ENCODE results near the gene CDKL5.

The CDKL5 gene

DNA sequence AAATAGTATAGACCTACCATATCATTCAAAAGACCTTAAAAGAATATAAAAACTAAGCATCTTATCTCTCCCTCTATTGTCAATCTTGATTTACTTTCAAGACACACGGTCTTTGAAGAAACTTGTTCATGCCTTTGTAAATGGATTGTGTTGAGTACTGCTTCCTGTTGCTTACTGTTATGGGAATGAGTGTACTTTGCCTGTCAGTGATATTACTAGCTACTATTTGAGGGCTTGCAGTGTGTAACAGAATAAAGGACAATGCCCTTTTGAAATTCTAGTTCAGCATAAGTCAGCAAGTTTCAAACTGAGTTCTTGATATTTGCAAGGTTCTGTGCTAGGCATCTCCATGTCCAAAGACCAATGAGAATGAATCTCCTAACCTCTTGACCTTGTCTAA, 36.0 kb downstream of the CDKL5 start:
- no peak for DNase-seq

DNA sequence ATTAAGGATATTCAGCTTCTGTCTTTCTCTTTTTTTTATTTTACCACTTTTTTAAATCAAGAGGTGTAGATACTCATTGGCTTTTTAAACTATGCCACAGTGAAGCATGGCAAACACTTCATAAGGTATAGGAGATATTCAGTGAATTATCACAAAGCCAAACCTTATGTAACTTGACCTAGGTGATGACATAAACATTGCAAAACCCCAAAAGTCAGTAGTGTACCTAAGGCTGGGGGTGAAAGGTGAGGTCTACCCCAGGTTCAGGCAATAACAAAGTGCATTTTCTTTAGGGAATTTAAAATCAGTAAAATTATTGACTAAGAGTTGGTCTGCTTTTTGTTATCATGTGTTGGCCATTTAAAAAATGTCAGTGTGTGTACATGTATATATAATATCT, 39.1 kb downstream of the CDKL5 start:
- no peak for DNase-seq

DNA sequence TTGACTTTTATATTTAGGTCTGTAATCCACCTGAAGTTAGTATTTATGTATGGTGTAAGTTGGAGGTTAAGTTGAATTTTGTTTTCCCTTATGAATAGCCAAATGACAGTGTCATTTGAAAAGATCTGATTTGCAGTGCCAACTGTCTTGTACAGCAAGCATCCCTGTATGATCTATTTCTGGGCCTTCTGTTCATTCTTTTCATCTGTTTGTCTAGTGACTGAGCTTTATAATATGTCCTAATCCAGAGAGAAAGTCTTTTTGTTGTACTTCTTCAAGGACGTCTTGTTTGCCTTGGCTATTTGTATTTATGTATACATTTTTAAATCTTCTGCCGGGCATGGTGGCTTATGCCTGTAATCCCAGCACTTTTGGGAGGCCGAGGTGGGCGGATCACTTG, 39.6 kb downstream of the CDKL5 start:
- DNase-seq: no peak

DNA sequence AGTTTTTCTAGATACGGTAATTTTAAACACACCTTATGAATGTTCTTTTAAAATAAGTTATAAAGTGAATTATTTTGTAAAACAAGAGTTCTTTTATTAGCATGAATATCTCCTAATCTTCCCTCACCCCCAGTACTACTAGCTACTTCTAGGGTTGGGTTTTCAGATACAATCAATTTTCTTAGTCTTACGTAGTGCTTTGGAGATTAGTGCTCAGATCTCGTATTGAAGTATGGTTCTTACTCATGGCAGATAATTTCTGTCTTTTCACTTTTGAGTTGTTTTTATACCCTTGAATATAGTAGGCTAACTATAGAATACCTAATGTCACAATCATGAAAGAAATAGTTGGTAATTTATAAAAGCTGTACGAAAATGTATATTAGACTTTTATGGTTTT, 43.2 kb downstream of the CDKL5 start:
- no peak for DNase-seq

DNA sequence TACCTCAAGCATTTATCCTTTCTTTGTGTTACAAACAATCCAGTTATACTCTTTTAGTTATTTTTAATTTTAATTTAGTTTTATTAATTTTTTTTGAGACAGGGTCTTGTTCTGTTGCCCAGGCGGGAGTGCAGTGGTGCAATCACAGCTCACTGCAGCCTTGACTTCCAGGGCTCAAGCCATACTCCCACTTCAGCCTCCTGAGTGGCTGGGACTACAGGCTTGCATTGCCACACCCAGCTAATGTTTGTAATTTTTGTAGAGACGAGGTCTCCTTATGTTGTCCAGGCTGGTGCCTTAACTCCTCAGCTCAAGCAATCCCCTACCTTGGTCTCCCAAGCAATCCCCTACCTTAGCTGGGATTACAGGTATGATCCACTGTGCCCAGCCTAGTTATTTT, 45.9 kb downstream of the CDKL5 start:
- no peak for DNase-seq

DNA sequence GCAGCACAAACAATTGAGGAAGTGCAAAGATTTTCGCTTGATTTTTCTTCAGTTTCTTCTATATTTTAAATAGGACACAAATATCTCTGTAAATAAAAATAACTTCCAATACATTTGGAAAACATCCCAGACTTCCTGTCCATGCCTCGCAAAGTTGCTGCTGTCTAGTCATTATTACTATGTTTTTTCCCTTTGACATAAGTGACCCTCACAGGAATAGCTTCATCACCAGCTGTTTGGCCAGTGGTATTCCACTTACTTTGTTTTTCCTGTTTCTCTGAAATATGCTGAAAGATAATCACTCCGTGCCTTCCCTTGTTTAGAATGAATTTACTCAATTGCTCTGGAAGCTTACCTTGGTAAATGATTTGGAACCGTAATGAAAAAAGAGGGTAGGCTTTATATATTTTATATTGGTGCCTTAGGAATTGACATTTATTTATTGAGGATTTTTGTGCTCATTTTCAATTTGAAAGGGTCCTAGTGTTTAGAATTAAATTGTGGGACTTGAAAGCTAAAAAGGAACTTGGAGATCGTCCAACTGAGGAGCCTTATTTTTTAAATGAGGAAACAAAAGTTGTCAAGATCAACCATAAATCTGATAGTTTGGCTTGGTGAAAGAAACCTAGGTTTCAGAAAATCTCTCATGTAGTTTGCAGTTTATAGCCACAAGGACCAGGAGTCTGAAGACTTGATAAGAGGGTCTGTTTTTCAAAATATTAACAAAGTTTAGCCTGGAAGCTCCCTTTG, 65.6 kb downstream of the CDKL5 start:
- DNase-seq: no peak

DNA sequence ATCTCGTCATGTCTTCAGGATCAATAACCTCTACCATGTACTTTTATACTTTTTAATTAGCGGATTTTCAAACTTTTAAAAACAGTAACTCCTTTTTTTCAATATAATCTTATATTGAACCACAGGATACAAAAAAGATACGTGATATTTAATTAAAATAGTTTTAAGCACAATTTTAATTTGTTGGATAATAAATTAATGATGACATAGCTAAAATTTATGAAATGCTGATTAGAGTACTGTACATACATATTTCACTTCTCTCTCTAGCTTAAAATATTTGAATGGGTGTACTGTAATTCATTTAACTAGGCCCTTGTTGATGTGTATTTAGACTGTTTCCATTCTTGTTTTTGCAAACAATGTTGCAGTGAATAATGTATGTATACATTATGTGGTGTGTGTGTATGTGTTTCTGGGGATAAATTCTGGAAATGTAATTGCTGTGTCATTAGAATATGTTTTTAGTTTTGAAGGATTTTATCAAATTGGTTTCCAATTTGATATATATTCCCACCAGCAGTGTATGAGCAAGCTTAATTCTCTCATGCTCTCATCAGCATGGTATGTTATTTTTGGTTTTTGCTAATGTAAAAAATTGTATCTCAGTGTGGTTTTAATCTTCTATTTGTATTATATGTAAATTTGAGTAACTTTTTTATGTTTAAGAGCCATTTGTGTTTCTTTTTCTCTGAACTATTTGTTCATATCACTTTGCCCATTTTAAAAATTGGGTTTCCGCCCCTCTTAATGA, 66.4 kb downstream of the CDKL5 start:
- no peak for DNase-seq

DNA sequence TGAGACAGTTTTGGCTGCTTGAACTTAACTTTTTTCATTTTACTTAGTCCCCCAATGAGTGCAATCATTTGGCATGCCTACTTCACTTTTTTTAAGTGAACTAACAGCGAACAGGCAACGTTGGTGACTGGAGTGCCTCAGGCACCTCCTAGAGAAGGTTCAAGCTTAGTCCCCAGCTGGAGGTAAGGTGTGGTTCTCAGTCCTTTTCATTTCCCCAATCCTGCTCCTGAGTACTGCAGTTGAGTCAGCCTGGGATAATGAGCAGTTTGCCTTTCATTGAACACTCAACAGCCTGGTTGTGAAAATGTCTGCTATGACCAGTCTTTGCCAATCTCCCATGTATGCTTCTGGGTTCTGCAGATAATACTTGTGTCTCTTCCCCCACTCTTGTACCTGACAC, 109.5 kb downstream of the CDKL5 start:
- no peak for DNase-seq

DNA sequence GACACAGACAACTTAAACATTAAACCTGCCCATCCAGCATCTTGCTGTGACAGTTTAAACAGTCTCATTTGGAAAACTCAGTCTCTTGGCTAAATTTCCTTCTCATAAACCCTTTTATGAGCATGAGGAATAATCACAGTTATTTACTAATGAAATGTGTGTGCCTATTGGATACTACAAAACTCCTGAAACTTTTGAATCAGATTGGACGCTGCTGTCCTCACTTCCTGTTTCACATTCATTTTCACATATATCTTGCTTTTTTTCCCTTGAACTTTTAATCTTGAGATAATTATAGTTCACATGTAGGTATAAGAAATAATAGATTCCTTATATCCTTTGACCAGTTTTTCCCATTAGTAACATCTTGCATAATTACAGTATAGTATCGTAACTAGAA, 111.7 kb downstream of the CDKL5 start:
- DNase-seq: no peak

DNA sequence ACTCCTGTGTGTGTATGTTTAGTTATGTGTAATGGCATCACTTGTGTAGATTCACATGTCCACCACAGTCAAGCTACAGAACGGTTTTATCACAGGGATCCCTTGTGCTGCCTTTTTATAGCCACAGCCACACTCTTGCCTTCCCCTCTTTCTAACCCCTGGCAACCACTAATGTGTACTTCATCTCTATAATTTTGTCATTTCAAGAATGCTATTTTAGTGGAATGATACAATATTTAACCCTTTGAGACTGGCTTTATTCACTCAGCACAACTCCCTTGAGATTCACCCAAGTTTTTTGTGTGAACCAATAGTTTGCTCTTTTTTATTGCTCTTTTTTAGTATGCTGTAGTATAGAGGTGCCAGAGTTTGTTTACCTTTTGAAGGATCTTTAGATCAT, 112.1 kb downstream of the CDKL5 start:
- no peak for DNase-seq

DNA sequence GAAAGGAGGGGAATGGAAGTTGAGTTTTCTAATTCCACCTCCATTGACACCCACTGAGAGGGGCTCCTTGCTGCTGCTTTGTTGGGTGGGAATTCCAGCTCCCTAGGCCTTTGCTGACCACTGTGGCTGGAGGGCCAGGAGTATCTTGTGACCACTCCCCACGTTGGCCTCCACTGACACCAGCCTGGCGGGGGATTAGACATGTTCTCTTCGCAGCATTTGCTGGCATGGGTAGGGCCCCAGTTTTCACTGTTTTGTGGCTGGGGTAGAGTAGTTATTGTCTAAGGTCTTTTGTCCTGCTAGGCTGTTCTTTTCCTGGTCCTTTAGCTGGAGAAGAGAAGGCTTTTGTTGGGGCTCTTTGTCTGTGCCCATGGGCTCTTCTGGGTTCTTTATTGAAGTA, 116.7 kb downstream of the CDKL5 start:
- no peak for DNase-seq

DNA sequence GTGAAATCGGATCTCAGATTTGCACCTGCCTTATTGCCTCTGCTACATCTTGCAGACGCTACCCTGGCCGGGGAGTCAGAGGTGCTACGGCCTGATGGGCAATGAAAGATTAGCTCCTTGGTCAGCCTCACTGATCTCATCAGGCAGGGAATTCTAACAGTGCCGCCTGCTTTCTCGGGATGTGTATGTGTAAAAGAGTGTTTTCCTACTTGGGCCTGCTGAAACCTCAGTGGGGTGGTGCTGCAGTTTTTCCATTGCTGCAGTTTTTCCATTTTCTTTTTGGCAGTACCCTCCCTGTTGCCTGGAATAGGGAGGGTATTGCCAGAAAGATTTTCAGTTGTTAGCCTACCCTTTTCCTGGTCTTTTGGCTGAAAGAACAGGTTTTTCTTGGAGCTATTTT, 117.5 kb downstream of the CDKL5 start:
- no peak for DNase-seq

DNA sequence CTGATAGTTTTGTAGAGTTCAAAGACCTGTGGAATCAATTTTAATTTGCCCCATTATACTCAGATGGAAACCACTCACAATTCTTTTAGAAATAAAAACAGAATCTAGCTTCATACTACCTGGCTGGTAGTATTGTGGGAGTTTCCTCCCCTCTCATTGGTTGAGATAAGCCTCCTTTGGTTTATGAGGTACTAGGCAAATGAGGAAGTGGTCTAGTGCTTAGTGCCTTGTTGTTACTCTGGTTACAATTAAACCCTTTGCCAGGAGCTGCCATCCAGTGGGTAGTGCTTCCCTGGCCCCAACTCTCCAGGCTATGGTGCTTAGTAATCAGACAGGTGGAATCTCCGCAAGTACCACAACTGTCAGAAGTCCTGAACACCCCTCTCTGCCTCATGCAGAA, 118.3 kb downstream of the CDKL5 start:
- DNase-seq: no peak

DNA sequence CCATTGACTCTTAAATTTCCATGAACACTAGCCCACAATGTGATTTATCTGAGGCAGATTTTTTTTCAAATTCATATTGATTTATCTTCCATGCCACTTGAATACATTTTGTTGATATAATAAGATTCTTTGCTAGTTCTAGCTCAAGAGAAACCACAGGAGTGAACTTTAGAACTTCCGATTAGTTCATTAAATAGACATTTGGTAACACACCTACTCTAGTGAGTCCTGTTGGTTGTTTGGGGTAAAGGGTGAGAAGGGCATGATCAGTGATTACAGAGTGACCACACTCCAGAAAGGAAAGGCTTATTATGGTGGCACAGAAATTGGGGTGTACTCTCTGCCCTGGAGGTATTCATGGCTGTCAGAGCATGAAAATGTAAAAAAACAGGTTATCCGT, 120.4 kb downstream of the CDKL5 start:
- no peak for DNase-seq

DNA sequence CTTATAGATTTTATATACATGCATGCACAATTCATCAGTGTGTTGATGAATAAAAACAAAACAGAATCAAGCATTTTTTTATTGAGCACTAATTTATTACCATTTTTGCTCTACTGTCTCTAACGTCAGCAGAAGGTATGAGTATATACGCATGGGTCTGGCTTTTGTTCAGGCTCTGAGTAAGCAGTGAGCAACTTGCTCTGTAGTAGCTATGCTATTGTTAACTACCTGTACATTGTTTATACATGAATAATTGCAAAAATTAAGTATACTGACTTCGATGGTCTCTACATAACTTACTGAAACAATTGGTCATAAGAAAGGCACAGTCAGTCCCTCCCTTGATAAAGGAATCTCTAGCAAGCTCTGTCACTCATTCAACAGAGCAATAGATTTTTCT, 123.6 kb downstream of the CDKL5 start:
- no peak for DNase-seq

DNA sequence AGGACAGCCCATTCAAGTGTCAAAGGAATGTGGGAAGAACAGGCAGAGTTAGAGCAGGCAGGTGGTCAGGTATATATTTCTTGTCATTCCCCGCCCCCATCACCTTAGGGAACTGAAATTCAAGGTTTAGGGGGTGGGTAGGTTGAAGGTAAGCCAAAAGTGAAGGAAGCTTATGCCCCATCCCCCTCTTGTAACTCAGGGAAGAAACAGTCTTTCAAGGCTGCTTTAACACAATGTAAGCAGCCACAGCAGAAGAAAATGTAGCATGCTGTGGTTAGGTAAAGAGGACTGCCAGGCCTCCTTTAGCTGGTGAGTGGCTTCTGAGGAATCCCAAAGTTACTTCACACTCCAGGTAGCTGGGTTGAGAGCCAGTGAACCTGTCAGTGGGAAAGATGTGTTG, 124.2 kb downstream of the CDKL5 start:
- no peak for DNase-seq

DNA sequence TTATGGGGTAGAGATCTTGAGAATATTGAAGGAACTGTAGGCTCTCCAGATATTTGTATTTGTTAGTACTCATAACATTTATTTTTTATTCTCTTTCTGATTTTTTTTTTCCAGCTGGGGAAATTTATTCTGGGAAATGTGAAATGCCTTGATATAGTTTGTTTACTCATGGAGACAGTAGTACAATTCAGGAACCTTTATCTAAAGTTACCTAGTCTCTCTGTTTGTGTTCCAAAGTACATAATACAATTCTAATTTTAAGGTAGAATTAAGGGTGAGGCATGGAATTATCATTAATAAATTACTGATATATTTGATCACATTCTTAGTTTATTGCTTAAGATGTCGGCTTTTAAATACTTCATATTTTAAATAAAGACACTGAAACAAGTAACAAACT, 132.5 kb downstream of the CDKL5 start:
- DNase-seq: no peak

DNA sequence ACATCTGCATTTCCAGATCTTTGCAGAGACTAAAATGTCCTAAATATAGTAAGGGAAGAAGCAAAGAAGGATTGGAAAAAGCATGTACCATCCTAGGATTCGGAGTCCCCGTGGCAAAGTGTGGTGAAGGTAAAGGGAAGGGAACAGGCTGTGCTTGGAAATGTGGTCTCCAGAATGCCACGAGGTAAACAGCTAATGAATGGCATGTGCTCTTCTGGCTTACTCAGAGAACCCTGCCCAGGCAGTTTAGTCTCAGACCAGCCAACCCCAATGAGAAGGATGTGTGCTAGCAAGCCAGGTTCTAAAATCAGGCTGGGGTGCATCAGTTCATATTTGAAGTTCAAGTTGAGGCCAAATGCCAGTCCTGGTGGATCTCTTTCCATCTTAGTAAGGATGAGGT, 133.4 kb downstream of the CDKL5 start:
- no peak for DNase-seq

DNA sequence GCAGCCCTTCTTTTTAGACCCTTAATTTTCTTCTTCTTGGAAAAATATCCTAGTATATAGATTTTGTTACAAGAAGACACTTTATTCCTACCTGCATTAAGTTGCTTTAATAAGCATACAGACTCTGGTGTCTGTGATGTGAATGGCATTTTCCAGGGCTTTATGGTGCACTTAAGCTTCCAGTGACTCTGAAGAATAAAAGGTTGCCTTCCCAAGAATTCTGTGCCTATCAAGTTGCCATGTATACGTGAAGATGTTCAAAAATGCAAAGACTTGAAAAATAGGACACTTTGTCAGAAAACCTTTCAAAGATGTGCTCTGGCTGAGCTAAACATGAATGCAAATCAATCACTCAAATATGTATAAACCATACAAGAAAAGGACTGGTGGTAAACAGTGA, 135.6 kb downstream of the CDKL5 start:
- DNase-seq: no peak

DNA sequence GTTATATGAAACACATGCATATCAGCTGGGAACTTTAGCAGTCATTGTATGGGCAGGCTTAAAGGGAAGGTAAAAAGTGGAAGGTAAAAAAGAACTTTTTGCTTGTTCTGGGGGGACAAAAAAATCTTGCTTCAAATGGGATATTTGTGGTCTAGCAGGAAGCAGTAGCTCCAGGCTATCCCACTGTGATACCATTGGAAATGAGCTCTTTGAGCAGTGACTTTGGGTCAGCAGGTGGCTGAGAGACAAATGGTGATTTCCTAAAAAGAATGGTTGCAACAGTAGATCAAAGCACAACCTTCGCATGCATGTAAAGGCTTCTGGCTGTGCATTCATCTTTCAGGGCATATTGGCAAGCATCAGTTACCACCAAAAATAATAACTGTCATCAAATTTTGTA, 140.3 kb downstream of the CDKL5 start:
- no peak for DNase-seq

DNA sequence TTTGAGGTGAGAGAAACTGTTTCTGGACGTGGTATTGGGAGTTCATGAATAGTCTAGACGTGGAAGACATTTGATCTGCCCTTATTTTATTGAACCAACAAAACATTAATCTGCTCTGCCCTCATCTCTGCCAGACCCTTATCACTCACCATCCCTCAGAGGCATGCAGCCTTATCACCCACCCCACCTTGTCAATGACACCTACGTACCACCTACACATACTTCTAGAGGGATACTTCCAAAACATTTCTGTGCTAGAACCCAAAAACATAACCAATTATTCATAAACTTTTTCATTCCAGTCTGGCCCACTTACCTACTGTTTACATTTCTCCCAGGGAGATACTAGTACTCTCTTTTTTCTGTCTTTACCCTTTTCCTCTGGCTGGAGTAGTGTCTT, 141.3 kb downstream of the CDKL5 start:
- DNase-seq: no peak

DNA sequence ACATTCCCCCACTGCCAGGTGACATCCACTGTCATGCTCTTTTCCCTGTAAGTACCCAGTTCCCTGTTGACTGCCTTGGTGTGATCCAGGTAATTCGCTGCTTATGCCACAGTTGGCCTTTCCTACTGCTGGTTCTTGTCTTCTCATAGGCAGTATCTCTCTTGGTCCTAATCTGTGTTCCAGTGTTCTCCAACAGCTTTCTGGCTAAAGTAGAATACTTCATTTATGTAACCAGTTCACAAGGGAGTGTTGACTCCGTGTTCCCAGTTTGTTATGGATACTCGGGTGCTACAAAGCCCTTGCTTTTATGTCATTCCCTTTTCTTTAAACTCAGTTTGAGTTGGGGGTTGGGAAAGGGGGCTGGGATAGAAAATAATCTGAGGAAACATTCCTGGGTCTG, 148.1 kb downstream of the CDKL5 start:
- DNase-seq: no peak

DNA sequence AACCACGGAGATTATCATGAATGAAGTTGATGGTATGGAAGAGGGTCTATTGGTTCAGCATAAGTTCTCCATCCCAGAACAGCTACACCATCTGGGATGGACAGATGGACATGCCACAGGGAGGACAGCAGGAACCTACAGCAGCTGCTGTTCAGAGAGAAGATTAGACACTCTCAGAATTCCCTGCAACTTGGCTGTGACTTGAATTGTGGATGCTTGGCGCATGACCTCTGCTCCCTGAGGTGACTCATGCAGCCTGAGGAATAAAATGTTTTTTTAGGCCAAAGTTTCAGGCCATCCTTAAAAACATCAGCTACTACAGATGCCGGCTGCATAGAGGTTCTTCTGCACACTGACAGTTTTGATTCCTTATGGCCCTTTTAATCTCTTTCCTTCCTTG, 149.2 kb downstream of the CDKL5 start:
- DNase-seq: peak; percentile 89

DNA sequence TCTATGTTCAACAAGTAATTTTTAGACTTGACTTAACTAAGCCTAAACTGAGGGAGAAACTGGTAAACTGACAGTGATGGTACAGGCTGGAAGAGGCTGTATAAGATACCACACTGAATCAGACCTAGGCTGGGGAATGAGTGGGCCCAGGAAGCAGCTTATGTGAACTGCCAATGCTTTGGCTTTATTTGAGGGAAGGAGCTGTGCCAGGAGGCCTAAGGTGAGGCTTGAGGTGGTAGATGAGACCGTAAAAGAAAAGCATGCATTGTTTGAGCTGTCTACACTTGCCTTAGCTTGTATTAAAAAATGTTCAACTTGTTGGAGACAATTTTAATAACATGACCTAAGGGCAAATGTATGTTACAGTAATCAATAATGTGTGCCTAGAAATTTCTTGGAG, 150.3 kb downstream of the CDKL5 start:
- DNase-seq: peak; percentile 2

DNA sequence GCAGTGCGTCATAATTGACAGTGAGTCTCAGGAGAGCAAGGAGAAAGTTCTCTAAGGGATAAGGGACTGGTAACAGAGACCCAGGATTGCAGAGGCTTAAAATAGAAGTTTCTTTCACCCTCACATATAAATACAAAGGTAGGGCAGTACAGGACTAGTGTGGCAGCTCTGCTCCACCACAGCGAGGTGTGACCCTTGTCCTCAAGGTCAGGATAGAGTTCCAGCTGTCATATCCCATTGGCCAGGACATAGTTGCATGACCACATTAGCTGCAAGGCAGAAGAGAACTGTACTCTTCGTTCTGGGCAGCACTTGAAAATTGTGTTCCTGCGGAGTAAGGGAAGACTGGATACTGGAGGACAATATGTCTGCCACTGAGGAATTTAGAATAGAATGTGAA, 152.0 kb downstream of the CDKL5 start:
- no peak for DNase-seq
